Measurements from ENCODE around the gene PARN.

Gene PARN

GRCh38 chr16:14613991-14614390 lies 16.1 kb downstream of the PARN start:
- Histone ChIP-seq H3K4me3 (no peak overlapping the region), H3K27ac (no peak overlapping the region)
- DNase-seq (ENCODE audit: low spot score) = no peak
- TF ChIP-seq CTCF (IDR thresholded peaks at IDR 0.05) = no peak

GRCh38 chr16:14611660-14612059 lies 18.4 kb downstream of the PARN start:
- no peak for TF ChIP-seq CTCF (IDR thresholded peaks at IDR 0.05)
- DNase-seq (ENCODE audit: low spot score) = no peak
- H3K4me3 ChIP-seq = no peak overlapping the region
- H3K27ac ChIP-seq = no peak overlapping the region

- Histone ChIP-seq H3K27ac (no peak overlapping the region), H3K4me3 (no peak overlapping the region)
- TF ChIP-seq CTCF (IDR thresholded peaks at IDR 0.05) = no peak
- DNase-seq (ENCODE audit: low spot score) = no peak
Observed at GRCh38 chr16:14609716-14610115, 20.3 kb downstream of the PARN start.

DNA sequence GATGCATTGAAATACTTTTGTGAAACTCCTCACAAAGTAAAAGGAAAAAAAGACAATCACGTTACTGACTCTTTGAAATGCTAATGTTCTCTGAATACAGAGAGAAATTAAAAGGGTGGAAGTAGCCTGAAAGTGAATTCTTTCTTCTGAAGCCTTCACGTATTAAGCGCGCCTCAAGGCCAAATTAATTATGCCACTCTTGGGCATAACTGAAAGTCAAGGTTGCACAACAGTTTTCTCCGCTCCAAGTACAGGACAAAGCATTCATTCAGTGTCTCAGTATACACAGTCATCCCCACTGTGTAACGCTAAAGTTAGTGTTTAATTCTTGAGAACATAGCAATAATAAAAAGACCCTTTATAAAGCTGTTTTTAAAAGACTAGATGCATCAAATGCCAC lies 21.5 kb downstream of the PARN start:
- no peak for DNase-seq (ENCODE audit: low spot score)
- H3K27ac ChIP-seq = no peak overlapping the region
- no peak for TF ChIP-seq CTCF (IDR thresholded peaks at IDR 0.05)
- H3K4me3 ChIP-seq = no peak overlapping the region

DNA sequence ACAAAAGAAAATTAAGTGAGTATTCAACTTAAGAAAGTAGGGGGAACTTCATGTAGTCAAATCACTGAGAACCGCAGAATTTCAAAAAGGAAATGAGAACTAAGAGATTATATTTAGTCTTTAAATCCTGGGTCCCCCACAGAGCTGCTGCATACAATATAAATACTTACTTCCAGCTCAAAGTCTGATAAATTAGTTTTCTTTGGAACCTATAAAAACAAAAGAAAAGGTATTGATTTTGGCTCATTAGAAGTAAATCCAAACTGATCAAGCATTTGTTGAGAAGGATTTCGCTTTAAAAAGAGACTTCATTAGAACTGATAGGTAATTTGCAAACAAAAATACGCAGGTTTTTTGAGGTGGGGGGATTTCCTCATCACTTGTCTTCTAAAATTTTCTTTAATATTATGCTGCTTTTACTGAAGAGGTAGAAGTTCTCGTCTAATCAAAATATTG lies 21.9 kb downstream of the PARN start:
- DNase-seq (ENCODE audit: low spot score) = no peak
- Histone ChIP-seq H3K27ac (no peak overlapping the region), H3K4me3 (no peak overlapping the region)
- no peak for TF ChIP-seq CTCF (IDR thresholded peaks at IDR 0.05)

DNA sequence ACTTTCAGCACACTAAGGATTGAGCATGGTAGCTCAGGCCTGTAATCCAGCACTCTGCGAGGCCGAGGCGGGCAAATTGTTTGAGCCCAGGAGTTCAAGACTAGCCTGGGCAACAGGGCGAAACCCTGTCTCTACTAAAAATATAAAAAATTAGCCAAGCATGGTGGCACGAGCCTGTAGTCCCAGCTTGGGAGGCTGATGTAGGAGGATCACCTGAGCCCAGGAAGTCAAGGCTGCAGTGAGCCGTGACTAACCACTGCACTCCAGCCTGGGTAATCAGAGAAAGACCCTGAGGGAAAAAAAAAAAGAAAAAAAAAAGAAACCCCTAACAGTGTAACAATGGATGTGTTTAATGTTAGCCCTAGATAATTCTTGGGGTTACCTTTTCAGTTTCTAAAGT lies 24.0 kb downstream of the PARN start:
- Histone ChIP-seq H3K27ac (no peak overlapping the region), H3K4me3 (no peak overlapping the region)
- DNase-seq (ENCODE audit: low spot score) = no peak
- no peak for TF ChIP-seq CTCF (IDR thresholded peaks at IDR 0.05)

GRCh38 chr16:14602443-14602963 lies 27.6 kb downstream of the PARN start:
- no peak overlapping the region for H3K4me3 ChIP-seq
- no peak for DNase-seq (ENCODE audit: low spot score)
- no peak overlapping the region for H3K27ac ChIP-seq
- TF ChIP-seq CTCF (IDR thresholded peaks at IDR 0.05) = no peak
